Measurements from ENCODE around the gene SETX.
A peak's percentile ranks its signal among the peaks of the same experiment; 100 is the strongest.

The SETX gene

DNA sequence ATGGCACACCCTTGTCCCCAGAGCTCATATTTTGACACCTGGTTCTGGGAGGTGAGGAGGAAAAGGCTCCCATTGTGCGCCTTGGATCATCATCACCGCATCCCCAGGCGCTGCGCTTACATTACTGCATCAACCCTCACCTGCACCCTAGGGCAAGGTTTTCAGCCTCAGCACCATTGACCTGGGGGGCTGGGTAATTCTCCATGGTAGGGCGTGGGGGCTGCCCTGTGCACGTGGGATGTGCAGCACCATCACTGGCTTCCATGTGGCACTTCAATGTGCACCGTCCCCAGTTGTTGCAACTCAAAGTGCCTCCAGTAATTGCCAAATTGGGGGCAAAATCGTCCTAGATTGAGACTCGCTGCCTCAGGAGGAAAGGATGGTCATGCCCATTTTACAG lies 109.3 kb downstream of the SETX start:
- Mint-ChIP-seq H3K4me3 (no peak overlapping the region), H3K4me1 (peaks cover 18% of the 10 kb centered on the region), H3K36me3 (no peaks in the 10 kb centered on the region), H3K9me3 (no peaks in the 10 kb centered on the region), H3K27ac (no peak overlapping the region), H3K27me3 (peaks cover 78% of the 10 kb centered on the region)
- CTCF ChIA-PET = interaction anchor here (0.9 to 1.2 kb wide), 2 partner anchors 9 kb away, joined by 3 read pairs; no protein-coding TSS in a partner anchor
- DNase-seq = no peak

GRCh38 chr9:132244582-132245455 lies 110.0 kb downstream of the SETX start:
- H3K4me3 Mint-ChIP-seq = no peak overlapping the region
- CTCF ChIA-PET = interaction anchor here (0.9 kb wide), 1 partner anchor 9 kb away, joined by 3 read pairs; no protein-coding TSS in a partner anchor

DNA sequence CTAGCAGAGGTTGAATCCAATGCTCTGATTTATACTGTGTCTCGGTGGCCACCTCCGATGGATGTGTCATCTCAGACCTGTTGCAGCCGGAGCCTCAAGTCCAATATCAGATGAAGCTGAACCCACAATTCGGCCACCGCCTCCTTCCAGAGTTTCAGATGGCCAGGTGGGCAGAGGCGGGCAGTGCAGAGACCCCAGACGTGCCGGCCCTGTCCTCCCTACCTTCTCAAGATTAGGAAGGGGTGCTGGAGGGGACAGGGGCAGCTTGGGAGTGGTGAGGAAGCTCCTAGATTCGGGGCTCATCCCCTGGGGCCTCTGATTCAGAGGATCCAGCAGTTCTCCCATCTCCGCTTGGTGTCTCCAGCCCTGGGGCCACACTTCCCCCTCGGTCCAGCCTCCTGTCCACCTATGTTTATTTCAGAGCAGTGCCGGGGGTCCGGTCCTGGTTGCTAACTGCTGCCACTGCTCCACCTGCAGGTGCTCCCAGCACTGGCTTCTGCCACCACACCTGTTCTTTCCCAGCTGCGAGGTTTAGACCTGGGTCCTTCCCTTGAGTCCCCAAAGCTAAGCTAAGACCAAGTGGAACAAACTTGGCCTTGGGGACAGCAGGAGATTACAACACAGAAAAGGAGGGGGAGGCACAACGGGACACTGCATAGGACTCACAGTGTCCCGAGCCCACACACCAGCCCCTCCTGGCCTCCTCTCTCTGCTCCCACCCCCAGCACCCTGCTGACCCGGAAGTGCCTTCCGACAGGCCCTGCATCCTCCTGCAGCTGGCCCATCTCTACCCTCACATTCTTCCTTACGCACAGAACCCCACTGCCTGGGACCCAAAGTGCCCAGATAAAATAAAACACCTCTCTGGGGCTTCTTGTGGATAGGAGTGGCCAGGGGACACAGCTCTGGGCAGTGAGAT lies 111.4 kb downstream of the SETX start:
- H3K27me3 Mint-ChIP-seq = peaks cover 91% of the 10 kb centered on the region
- no peak overlapping the region for H3K27ac Mint-ChIP-seq
- peaks cover 24% of the 10 kb centered on the region for H3K4me1 Mint-ChIP-seq
- H3K36me3 Mint-ChIP-seq = no peaks in the 10 kb centered on the region
- no peaks in the 10 kb centered on the region for H3K9me3 Mint-ChIP-seq
- no peak for DNase-seq
- peak overlapping the region; percentile 92 for H3K4me3 Mint-ChIP-seq
- CTCF ChIA-PET = interaction anchor here (0.8 kb wide), 1 partner anchor 9 kb away, joined by 5 read pairs; no protein-coding TSS in a partner anchor

More at GRCh38 chr9:132244582-132245455, 110.0 kb downstream of the SETX start:
- Mint-ChIP-seq H3K9me3 (no peaks in the 10 kb centered on the region), H3K36me3 (no peaks in the 10 kb centered on the region), H3K27ac (no peak overlapping the region), H3K27me3 (peaks cover 81% of the 10 kb centered on the region), H3K4me1 (peaks cover 21% of the 10 kb centered on the region)
- DNase-seq = no peak

DNA sequence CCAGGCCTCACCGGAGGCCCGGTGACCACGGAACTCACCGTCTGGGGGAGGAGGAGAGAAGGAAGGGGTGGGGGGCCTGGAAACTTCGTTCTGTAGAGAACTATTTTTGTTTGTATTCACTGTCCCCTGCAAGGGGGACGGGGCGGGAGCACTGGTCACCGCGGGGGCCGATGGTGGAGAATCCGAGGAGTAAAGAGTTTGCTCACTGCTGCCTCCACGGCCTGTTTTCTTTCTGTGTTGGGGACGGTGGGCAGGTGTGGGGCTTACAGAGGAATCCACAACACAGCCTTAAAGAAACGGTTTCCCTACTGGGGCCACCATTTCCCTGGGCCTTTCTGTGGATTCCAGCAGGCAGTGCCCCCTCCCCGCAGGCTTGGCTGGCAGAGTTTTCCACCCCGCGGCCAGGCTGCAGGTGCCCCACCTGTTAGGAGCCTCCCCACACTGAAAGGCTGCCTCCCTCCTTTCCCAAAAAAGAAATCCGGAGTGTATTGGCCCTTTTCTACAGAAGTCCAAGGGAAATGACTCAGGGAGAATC lies 112.1 kb downstream of the SETX start:
- CTCF ChIA-PET = interaction anchor here (0.8 kb wide), 1 partner anchor 10 kb away, joined by 5 read pairs; no protein-coding TSS in a partner anchor
- peak overlapping the region; percentile 92 for H3K4me3 Mint-ChIP-seq
- DNase-seq = peak; percentile 29
- no peaks in the 10 kb centered on the region for H3K9me3 Mint-ChIP-seq
- peaks cover 24% of the 10 kb centered on the region for H3K4me1 Mint-ChIP-seq
- peaks cover 92% of the 10 kb centered on the region for H3K27me3 Mint-ChIP-seq
- H3K36me3 Mint-ChIP-seq = no peaks in the 10 kb centered on the region
- peak overlapping the region; percentile 80 for H3K27ac Mint-ChIP-seq

DNA sequence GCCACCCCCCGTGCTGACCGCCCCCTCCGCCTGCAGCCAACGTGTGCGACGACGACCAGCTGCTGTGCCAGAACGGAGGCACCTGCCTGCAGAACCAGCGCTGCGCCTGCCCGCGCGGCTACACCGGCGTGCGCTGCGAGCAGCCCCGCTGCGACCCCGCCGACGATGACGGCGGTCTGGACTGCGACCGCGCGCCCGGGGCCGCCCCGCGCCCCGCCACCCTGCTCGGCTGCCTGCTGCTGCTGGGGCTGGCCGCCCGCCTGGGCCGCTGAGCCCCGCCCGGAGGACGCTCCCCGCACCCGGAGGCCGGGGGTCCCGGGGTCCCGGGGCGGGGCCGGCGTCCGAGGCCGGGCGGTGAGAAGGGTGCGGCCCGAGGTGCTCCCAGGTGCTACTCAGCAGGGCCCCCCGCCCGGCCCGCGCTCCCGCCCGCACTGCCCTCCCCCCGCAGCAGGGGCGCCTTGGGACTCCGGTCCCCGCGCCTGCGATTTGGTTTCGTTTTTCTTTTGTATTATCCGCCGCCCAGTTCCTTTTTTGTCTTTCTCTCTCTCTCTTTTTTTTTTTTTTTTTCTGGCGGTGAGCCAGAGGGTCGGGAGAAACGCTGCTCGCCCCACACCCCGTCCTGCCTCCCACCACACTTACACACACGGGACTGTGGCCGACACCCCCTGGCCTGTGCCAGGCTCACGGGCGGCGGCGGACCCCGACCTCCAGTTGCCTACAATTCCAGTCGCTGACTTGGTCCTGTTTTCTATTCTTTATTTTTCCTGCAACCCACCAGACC lies 112.8 kb downstream of the SETX start:
- Mint-ChIP-seq H3K9me3 (no peaks in the 10 kb centered on the region), H3K4me1 (peaks cover 24% of the 10 kb centered on the region), H3K36me3 (no peaks in the 10 kb centered on the region), H3K27ac (peak overlapping the region; percentile 80), H3K27me3 (peaks cover 92% of the 10 kb centered on the region), H3K4me3 (peak overlapping the region; percentile 92)
- CTCF ChIA-PET = interaction anchor here (1.4 to 6.2 kb wide), 2 partner anchors 9 to 17 kb away, joined by 5 to 32 read pairs; no protein-coding TSS in a partner anchor
- DNase-seq = peak; percentile 80

GRCh38 chr9:132241483-132241839 lies 113.3 kb downstream of the SETX start:
- Mint-ChIP-seq H3K36me3 (no peaks in the 10 kb centered on the region), H3K9me3 (no peaks in the 10 kb centered on the region), H3K27ac (peak overlapping the region; percentile 84), H3K27me3 (peaks cover 92% of the 10 kb centered on the region), H3K4me3 (peak overlapping the region; percentile 92), H3K4me1 (peaks cover 29% of the 10 kb centered on the region)
- CTCF ChIA-PET = interaction anchor here (1.4 to 6.2 kb wide), 2 partner anchors 10 to 18 kb away, joined by 5 to 32 read pairs; no protein-coding TSS in a partner anchor
- no peak for DNase-seq

- H3K27ac Mint-ChIP-seq = peak overlapping the region; percentile 84
Measured at GRCh38 chr9:132240841-132241482, 113.8 kb downstream of the SETX start.

GRCh38 chr9:132239999-132240840 lies 114.6 kb downstream of the SETX start:
- Mint-ChIP-seq H3K4me3 (peak overlapping the region; percentile 41), H3K27ac (no peak overlapping the region)
- CTCF ChIA-PET = interaction anchor here (1.3 to 7.7 kb wide), 4 partner anchors 11 to 203 kb away, joined by 3 to 146 read pairs (median 18); no protein-coding TSS in a partner anchor

More at GRCh38 chr9:132240841-132241482, 113.8 kb downstream of the SETX start:
- Mint-ChIP-seq H3K9me3 (no peaks in the 10 kb centered on the region), H3K4me1 (peaks cover 30% of the 10 kb centered on the region), H3K27me3 (peaks cover 92% of the 10 kb centered on the region), H3K36me3 (no peaks in the 10 kb centered on the region), H3K4me3 (peak overlapping the region; percentile 92)
- peak; percentile 100 for DNase-seq
- CTCF ChIA-PET = interaction anchor here (1.4 to 7.7 kb wide), 3 partner anchors 10 to 72 kb away, joined by 5 to 146 read pairs (median 32); no protein-coding TSS in a partner anchor

GRCh38 chr9:132239518-132239917 lies 115.3 kb downstream of the SETX start:
- H3K27ac Mint-ChIP-seq = no peak overlapping the region
- peaks cover 30% of the 10 kb centered on the region for H3K4me1 Mint-ChIP-seq
- no peak overlapping the region for H3K4me3 Mint-ChIP-seq
- no peak for DNase-seq
- H3K36me3 Mint-ChIP-seq = no peaks in the 10 kb centered on the region
- H3K9me3 Mint-ChIP-seq = no peaks in the 10 kb centered on the region
- CTCF ChIA-PET = interaction anchor here (1.3 to 7.7 kb wide), 4 partner anchors 12 to 202 kb away, joined by 3 to 146 read pairs (median 18); no protein-coding TSS in a partner anchor
- H3K27me3 Mint-ChIP-seq = peaks cover 81% of the 10 kb centered on the region

More at GRCh38 chr9:132239999-132240840, 114.6 kb downstream of the SETX start:
- peaks cover 30% of the 10 kb centered on the region for H3K4me1 Mint-ChIP-seq
- DNase-seq = peak; percentile 31
- no peaks in the 10 kb centered on the region for H3K9me3 Mint-ChIP-seq
- peaks cover 85% of the 10 kb centered on the region for H3K27me3 Mint-ChIP-seq
- H3K36me3 Mint-ChIP-seq = no peaks in the 10 kb centered on the region

- H3K27me3 Mint-ChIP-seq = peaks cover 76% of the 10 kb centered on the region
- H3K27ac Mint-ChIP-seq = no peak overlapping the region
- peaks cover 29% of the 10 kb centered on the region for H3K4me1 Mint-ChIP-seq
- no peak overlapping the region for H3K4me3 Mint-ChIP-seq
- CTCF ChIA-PET = interaction anchor here (0.6 to 7.7 kb wide), 8 partner anchors 9 to 480 kb away, joined by 3 to 146 read pairs (median 3); no protein-coding TSS in a partner anchor
- H3K36me3 Mint-ChIP-seq = no peaks in the 10 kb centered on the region
- no peaks in the 10 kb centered on the region for H3K9me3 Mint-ChIP-seq
- DNase-seq = no peak
Measured at GRCh38 chr9:132238992-132239391, 115.8 kb downstream of the SETX start.

DNA sequence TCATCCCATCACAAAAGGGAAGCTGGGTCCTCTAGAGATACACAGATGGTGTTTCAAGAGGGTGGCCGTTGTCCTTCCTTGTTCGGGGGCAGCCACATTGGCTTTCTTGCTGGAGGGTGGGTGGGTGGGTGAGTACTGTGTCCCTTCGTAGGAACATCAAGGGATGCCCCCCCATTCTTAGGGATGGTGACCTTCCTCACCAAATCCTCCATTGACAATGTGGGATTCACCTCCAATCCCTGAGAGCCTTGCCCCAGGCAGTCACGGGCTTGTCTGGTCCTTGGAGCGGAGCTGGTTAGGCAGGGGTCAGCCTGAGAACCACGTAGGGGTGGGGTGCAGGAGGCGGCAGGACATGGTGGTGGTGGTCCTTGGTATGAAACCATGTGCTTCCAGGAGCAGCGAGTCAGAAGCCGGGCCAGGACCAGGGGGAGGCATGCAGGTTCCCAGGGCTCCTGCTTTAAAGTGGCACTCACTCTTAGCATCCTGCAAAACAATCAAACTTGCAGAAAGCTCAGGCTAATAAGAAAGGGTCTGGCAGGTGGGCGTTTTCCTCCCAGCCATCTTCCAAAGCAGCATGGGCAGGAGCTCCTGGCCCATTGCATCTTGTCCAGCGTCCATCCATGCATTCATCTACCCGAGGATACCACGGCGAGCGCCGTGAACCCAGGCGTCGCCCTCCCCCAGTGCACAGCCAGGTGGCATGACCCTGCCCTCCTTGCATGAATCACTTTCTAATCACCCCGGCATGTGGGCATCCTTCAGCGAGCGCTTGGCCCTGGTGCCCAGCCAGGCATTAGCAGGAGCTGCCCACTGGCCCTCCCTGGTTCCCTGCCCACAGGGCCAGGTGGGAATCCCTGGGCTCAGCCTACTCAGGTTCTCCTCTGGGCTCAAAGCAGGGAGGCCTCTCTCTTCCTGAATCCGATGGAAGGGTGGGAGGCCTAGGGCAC lies 116.5 kb downstream of the SETX start:
- no peak for DNase-seq
- CTCF ChIA-PET = interaction anchor here (0.6 to 7.7 kb wide), 7 partner anchors 10 to 479 kb away, joined by 3 to 146 read pairs (median 3); no protein-coding TSS in a partner anchor
- H3K36me3 Mint-ChIP-seq = no peaks in the 10 kb centered on the region
- peaks cover 24% of the 10 kb centered on the region for H3K4me1 Mint-ChIP-seq
- H3K4me3 Mint-ChIP-seq = no peak overlapping the region
- H3K27ac Mint-ChIP-seq = no peak overlapping the region
- H3K27me3 Mint-ChIP-seq = peaks cover 69% of the 10 kb centered on the region
- H3K9me3 Mint-ChIP-seq = no peaks in the 10 kb centered on the region

Measured in activated naive CD4-positive, alpha-beta T cell treated with anti-CD3 and anti-CD28 coated beads, Interleukin-2, amount 10 ng/mL, durations not matched to agents 7 days and 5 days (primary cell).